ENCODE results near the gene FOXL2NB. TPM values are rescaled to one million over a fixed set of nuclear protein-coding genes. Genes with fewer than 3 reads are reported as not detected.

The FOXL2NB gene
- total RNA-seq, 2 experiments from 2014 or later, result not detected

DNA sequence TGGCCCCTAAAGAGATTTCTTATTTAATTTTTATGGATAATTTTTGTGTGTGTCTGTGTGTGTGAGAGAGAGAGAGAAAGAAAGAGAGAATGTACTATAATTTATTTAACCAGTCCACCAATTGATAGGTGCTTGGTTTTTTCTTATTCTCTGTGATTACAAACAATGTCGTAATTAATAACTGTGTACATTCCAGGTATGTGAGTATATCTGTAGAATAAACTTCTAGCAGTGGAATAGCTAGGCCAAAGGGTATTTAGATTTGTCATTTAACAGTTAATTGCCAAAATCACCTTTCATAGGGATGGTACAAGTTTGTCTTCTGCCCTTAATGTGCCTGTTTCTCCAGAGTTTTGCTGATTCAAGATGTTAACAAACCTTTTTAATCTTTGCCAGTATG is 35.4 kb upstream of the FOXL2NB start:
- peaks cover 3% of the 10 kb centered on the region for H3K4me1 Mint-ChIP-seq (ENCODE audit: low read depth)
- DNase-seq, result no peak
- H3K36me3 Mint-ChIP-seq (ENCODE audit: low read depth), result no peaks in the 10 kb centered on the region
- no peaks in the 10 kb centered on the region for H3K9me3 Mint-ChIP-seq
- ChIA-PET CTCF (interaction anchor here (1.2 to 10.0 kb wide), 4 partner anchors 12 to 317 kb away, joined by 4 to 347 read pairs (median 16); partner anchors contain the start of gene CEP70), POLR2A (no interaction called here)
- intact Hi-C loops (cut with micrococcal nuclease), result loop anchor here (10.0 kb wide), 1 partner anchor 437 kb away; no protein-coding TSS in a partner anchor
- H3K4me3 Mint-ChIP-seq, result no peak overlapping the region
- H3K27ac Mint-ChIP-seq, result no peak overlapping the region
- TF ChIP-seq, protein P1, sequence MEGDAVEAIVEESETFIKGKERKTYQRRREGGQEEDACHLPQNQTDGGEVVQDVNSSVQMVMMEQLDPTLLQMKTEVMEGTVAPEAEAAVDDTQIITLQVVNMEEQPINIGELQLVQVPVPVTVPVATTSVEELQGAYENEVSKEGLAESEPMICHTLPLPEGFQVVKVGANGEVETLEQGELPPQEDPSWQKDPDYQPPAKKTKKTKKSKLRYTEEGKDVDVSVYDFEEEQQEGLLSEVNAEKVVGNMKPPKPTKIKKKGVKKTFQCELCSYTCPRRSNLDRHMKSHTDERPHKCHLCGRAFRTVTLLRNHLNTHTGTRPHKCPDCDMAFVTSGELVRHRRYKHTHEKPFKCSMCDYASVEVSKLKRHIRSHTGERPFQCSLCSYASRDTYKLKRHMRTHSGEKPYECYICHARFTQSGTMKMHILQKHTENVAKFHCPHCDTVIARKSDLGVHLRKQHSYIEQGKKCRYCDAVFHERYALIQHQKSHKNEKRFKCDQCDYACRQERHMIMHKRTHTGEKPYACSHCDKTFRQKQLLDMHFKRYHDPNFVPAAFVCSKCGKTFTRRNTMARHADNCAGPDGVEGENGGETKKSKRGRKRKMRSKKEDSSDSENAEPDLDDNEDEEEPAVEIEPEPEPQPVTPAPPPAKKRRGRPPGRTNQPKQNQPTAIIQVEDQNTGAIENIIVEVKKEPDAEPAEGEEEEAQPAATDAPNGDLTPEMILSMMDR (IDR thresholded peaks at IDR 0.05), result no peak
- H3K27me3 Mint-ChIP-seq, result no peaks in the 10 kb centered on the region
- no peak for ATAC-seq

DNA sequence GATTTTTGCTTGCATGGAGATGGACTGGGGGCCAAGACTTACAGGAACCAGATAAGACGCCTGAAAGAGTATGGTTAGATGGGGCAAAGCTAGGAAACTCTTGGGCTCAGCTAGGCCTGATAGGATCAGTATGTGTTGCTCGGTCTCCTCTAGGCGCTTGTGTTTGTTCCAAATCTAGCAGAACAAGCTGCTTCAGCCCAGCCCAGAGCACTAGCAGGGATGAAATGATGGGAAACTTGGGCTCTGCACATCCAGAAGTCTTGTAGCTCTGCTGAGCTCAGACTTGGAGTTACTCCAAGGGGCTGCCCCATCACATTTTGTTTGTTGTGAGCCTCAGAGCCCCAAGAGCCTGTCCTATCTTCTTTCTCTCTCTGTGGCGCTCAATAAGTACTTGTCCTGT is 34.8 kb upstream of the FOXL2NB start:
- ChIA-PET CTCF (interaction anchor here (1.2 to 10.0 kb wide), 6 partner anchors 11 to 433 kb away, joined by 3 to 347 read pairs (median 9); partner anchors contain the start of gene CEP70), POLR2A (no interaction called here)
- no peaks in the 10 kb centered on the region for H3K9me3 Mint-ChIP-seq
- H3K36me3 Mint-ChIP-seq (ENCODE audit: low read depth), result no peaks in the 10 kb centered on the region
- H3K27ac Mint-ChIP-seq, result no peak overlapping the region
- no peak for DNase-seq
- TF ChIP-seq, protein P1 (IDR thresholded peaks at IDR 0.05), result no peak
- intact Hi-C loops (cut with micrococcal nuclease), result loop anchor here (10.0 kb wide), 1 partner anchor 437 kb away; no protein-coding TSS in a partner anchor
- H3K27me3 Mint-ChIP-seq, result no peaks in the 10 kb centered on the region
- no peak overlapping the region for H3K4me3 Mint-ChIP-seq
- no peak for ATAC-seq
- peaks cover 3% of the 10 kb centered on the region for H3K4me1 Mint-ChIP-seq (ENCODE audit: low read depth)

DNA sequence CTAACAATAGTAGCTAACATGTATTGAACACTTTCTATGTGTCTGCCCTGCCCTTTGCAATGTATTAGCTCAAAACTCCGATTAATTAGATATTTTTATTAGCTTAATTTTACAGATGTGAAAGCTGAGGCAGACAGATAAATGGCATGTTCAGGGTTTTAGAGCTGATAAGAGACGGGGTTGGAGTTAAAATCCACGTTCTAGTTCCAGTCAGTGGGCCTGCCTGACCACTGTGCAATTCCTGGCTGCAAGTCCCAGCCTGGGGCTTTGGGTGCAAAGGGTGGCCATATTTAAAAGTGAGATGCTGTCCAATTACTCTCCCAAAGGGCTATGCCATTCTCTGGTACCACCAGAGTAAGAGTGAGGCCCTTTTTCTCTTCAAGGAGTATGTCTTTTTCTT is 33.3 kb upstream of the FOXL2NB start:
- Mint-ChIP-seq H3K27ac (no peak overlapping the region), H3K27me3 (peaks cover 2% of the 10 kb centered on the region), H3K4me3 (no peak overlapping the region), H3K9me3 (no peaks in the 10 kb centered on the region), H3K4me1 (ENCODE audit: low read depth) (peaks cover 3% of the 10 kb centered on the region), H3K36me3 (ENCODE audit: low read depth) (no peaks in the 10 kb centered on the region)
- intact Hi-C loops (cut with micrococcal nuclease), result loop anchor here (2.0 to 10.0 kb wide), 2 partner anchors 319 to 439 kb away; partner anchors contain the start of gene CEP70
- ATAC-seq (no peak), DNase-seq (no peak)
- ChIA-PET POLR2A (no interaction called here), CTCF (interaction anchor here (1.0 to 10.0 kb wide), 6 partner anchors 10 to 434 kb away, joined by 3 to 347 read pairs (median 9); partner anchors contain the start of gene CEP70)
- TF ChIP-seq, protein P1 (IDR thresholded peaks at IDR 0.05), result no peak

DNA sequence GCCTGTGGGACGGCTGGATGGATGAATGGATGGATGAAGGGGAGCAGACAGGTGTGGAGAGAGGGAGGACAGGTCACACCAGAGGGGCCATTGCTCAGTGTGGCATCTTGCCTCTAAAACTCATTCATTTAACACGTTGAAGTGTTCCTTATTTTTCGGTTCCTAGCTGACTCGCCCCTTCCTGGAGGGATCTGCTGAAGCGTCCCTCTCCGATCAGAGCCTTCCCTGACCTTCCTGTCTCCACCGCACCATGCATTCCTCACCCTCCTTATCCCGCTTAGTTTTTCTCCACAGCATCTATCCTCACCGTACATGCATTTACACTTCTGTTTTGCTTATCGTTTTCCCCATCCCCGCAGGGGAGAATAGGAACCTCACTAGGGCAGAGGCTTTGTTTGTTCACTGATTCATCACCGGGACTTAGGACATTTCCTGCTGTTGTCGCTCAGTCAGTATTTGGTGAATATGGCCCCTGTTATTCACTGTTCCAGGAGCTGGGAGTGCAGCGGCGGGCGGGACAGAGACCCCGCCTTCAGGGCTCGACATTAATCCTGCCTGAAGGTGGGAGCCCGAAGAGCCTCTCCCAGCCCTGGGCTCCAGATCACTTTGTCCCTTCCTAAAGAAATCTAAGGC is 32.0 kb upstream of the FOXL2NB start:
- CTCF ChIA-PET, result interaction anchor here (0.7 to 11.1 kb wide), 95 partner anchors 7 to 845 kb away, joined by 3 to 347 read pairs (median 6); partner anchors contain the start of genes CEP70, ESYT3, FAIM and PIK3CB
- DNase-seq (no peak), ATAC-seq (peak; percentile 2)
- peaks cover 4% of the 10 kb centered on the region for H3K27me3 Mint-ChIP-seq
- H3K9me3 Mint-ChIP-seq, result no peaks in the 10 kb centered on the region
- H3K4me3 Mint-ChIP-seq, result peak overlapping the region; percentile 80
- intact Hi-C loops (cut with micrococcal nuclease), result loop anchor here (2.0 to 10.0 kb wide), 2 partner anchors 320 to 440 kb away; partner anchors contain the start of gene CEP70
- no peaks in the 10 kb centered on the region for H3K36me3 Mint-ChIP-seq (ENCODE audit: low read depth)
- H3K27ac Mint-ChIP-seq, result no peak overlapping the region
- TF ChIP-seq, protein P1 (IDR thresholded peaks at IDR 0.05), result no peak
- POLR2A ChIA-PET, result interaction anchor here (0.7 to 2.0 kb wide), 5 partner anchors 9 to 320 kb away, joined by 3 to 6 read pairs (median 4); partner anchors contain the start of gene CEP70
- H3K4me1 Mint-ChIP-seq (ENCODE audit: low read depth), result peaks cover 3% of the 10 kb centered on the region

Measured in activated CD8-positive, alpha-beta T cell treated with anti-CD3 and anti-CD28 coated beads for 36 hours (primary cell).